HG03095 (cell line): ENCODE measurements around the gene CASQ2.
A peak's percentile ranks its signal among the peaks of the same experiment; 100 is the strongest.

ENCODE experiments used
- ATAC-seq: cut with Tn5 transposase; IDR thresholded peaks from one replicate; pipeline ENCODE4 v1.9.1; 2021; ENCODE audit warnings: moderate library complexity; ENCODE audit not compliant: unreplicated experiment

The CASQ2 gene

GRCh38 chr1:115732316-115732715 is 36.2 kb downstream of the CASQ2 start:
- no peak for ATAC-seq

DNA sequence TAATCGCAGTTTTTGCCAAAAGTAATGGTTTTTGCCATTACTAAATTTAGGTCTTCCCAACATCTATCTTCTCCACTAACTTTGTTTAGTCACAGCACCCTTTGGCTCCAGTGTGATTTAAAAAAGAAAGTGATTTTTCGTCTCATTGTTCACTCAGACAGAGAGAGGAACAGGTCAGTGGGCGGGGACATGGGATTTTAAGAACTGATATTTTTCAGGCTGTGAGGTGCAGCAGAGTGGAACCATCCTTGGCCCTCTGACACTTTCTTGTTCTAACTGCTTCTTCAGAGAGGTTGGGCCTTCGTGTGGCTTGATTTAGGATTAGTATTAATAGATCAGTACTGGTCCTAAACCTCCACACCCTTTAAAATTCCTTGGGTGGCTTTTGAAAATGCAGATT is 38.8 kb downstream of the CASQ2 start:
- ATAC-seq = peak; percentile 98

DNA sequence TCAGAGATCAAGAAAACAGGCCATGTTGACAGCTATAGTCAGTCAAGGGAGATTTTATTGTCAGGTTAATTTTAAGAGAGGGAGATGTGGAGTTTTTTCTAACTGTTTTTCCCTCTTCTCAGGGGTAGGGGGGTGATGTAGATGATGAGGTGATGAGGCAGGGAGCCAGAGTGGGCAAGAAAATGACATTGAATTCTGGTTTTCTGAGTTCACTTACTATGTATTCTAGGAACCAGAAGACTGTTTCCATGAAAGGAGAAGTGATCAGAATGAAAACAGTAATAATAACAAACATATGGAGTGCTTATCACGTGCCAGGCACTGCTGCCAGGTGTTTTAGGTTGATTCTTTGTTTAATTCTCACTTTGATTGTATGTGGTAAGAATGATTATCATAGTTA is 40.2 kb downstream of the CASQ2 start:
- ATAC-seq = no peak

- ATAC-seq = no peak
These were observed 40.7 kb downstream of the CASQ2 start for GRCh38 chr1:115727706-115728249.

DNA sequence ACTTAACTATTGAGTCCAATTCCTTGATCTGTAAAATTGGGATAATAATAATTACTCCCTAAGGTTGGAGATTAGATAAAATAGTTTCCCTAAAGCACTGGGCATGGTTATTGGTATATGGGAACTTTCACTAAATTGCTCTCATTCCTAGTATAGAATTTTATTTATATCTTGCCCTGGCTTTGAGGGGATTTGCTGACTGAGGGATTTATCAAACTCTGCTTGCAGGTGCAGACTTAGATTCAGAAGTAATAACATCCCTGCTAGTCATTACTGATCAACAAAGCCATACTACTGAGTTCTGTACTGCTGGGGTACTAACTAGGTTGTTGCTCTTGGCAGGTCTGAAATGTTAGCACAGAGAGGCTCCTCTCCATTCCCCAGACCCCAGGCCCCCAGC is 41.9 kb downstream of the CASQ2 start:
- ATAC-seq = no peak

GRCh38 chr1:115726161-115726560 is 42.4 kb downstream of the CASQ2 start:
- ATAC-seq = no peak

GRCh38 chr1:115725600-115725999 is 42.9 kb downstream of the CASQ2 start:
- ATAC-seq = no peak

- no peak for ATAC-seq
These were observed 44.8 kb downstream of the CASQ2 start for GRCh38 chr1:115723756-115724155.

- ATAC-seq = no peak
These were observed 46.3 kb downstream of the CASQ2 start for GRCh38 chr1:115722221-115722620.

DNA sequence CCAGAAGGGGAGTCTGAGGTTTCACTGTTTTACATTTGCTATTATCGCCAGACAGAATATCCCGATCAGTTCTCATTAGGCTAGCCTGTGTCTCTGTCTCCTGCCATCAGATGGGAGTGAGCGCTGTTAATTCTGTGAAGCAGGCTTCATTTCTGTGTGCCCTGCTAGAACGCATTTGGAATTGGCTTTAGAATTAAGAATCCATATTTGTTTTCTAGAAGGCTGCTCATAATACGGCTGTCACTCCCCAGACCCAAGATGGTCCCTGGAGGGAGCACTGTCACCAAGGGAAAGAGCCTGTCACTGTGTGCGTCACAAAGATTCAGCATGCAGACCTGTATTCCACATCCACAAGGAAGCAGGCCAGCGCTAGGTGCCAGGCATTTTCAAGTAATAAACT is 49.2 kb downstream of the CASQ2 start:
- no peak for ATAC-seq

DNA sequence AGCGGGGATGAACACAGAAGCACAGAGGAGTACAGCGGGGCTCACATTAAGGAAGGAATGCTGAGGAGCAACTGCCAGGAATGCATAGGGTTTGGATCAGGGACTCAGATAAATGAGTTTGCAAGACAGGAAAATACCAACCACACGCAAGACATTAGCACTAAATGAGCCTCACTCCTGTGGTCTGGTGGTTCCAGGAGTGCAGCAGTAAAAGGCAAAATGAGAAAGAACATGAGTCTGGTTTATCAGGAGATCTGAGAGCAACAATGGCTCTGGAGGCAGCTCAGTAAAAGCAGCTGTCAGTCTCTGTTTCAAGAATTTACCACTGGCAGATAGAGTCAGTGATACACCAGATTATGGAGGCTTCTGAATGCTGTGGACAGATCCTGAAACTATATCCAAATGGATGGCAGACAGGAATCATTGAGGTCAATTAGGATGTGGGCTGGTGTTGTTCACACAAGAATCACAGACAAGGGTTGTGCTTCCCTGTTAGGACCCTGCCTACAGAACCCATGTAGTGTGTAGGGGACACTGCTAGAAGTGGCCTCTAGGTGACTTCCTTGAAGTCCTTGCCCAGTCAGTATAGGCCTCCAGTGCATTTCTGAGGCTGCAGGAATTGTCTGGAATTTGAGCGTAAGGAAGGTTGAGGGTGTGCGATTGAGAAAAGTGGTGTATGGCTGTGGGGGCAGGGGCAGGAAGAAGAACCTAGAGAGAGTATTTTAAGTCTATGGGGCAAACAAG is 50.3 kb downstream of the CASQ2 start:
- no peak for ATAC-seq

- no peak for ATAC-seq
These were observed 51.0 kb downstream of the CASQ2 start for GRCh38 chr1:115717541-115717940.

GRCh38 chr1:115714572-115715141 is 53.9 kb downstream of the CASQ2 start:
- no peak for ATAC-seq

DNA sequence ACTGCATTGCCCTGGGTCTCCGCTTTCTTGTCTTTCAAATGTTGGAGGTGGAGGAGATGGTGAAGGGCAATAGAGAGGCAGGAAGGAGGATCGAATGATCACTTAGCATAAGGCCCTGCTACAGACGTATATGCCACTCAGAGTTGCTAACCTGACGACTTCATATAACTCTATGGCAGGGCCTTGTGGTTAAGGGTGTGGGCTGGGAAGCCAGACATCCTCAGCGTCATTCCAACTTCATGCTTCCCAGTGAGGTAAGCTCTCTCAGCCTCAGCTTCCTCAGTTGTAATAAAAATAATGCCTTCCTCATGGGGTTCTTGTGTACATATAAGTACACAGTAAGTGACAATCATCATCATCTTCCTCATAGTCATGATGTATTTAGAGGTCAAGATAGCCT is 54.6 kb downstream of the CASQ2 start:
- no peak for ATAC-seq

GRCh38 chr1:115712911-115713609 is 55.5 kb downstream of the CASQ2 start:
- no peak for ATAC-seq

DNA sequence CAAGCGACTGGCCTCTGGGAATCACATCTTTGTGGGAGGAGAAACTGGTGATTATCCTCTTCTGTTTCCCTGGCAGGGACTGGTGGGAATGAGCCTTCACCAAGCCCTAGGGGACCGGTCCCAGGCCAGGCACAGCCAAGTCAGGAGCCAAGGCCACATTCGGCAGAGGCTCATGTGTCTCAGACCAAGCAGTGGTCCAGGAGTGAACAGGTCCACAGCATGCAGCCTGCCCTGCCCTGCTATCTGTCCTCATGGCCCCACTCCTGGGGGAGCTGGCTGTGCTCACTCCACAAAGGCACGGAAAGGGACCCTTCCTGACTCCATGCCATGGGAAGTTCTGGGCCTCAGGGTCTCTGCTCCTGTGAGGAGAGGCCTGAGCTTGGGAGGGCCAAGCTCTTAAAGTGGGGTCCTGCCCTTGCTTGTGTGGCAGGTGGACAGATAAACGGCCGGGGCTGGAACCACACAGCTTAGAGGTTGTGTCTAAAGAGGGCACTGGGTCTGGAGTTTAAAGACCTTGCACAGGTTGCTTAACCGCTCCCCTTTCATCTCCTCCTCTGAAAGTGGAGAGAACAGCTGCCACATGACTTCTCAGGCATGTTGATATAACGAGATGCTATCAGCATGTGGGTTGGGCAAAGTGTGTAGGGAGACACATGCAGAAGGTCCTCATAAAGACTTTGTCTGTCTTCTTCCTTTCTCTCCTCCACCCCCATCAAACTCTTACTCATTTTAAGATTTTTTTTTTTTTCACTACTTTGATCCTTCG is 57.5 kb downstream of the CASQ2 start:
- no peak for ATAC-seq

DNA sequence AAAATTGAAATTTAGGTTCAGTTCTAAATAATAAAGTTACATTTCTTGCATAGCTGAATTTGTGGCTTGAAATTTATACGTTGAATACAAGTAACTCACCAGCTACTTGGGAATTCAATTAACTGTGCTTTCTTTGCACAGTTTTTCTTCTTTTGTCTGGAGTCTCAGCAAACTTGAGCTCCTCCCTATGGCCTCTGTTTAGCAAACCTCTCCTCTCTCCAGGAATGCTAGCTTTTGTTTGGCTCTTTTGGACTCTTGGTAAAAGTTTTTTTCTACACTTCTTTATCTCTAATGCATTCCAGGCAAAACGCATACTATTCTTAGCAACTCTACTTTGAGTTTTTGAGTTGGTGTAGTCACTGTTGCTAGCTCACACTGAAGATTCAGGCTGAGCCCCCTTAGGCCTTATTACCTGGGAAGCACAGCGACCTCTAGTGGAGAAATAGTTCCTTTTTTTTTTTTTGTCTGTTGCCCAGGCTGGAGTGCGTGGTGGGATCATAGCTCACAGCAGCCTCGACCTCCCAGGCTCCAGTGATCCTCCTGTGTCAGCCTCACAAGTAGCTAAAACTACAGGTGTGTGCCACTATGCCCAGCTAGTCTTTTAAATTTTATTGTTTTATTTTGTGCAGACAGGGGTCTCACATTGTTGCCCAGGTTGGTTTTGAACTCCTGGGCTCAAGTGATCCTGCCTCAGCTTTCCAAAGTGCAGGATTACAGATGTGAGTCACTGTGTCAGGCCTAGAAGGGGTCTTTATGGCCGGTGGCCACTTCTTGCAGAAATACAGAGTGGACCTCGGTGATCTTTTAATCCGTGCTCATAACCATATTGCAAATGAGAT is 61.7 kb downstream of the CASQ2 start:
- no peak for ATAC-seq

DNA sequence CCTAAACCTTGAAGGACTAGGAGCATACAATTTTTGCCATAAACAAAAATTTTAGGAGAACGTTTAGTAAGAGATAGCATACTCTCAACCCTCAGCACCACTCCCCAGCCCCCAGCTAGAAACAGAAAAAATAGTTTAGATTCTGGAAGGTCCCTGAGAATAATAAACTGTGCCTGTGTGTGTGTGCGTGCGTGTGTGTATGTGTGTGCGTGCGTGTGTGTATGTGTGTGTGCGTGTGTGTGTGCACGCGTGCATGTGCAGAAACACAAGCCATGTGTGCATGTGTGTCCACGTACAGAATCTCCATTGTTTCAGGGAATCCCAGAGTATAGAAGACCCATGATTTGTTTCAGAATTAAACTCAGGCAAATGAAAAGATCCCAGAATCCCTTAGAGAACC is 62.6 kb downstream of the CASQ2 start:
- no peak for ATAC-seq

- ATAC-seq = no peak
These were observed 63.2 kb downstream of the CASQ2 start for GRCh38 chr1:115705085-115705951.
